ENCODE data around the gene CD52.
"Not testable (repeated sequence)": the region's sequence is repeated elsewhere in the genome, so short reads cannot be mapped to it uniquely, and the experiment has no call there.

Gene CD52

GRCh38 chr1:26324550-26324949, 6.8 kb downstream of the CD52 start:
- H3K36me3 ChIP-seq (ENCODE audit: insufficient read depth, low read length), result peaks cover 6% of the 10 kb centered on the region; the same call in 1 of the 2 replicates
- no peaks in the 10 kb centered on the region for H3K9me3 ChIP-seq (ENCODE audit: control insufficient read depth, insufficient read depth, low read length)
- H3K4me1 ChIP-seq (ENCODE audit: insufficient read depth, low read length), result peaks cover 5% of the 10 kb centered on the region; the same call in 1 of the 2 replicates
- H3K9ac ChIP-seq (ENCODE audit: low read depth, low read length), result no peak overlapping the region

GRCh38 chr1:26327956-26328362, 10.2 kb downstream of the CD52 start:
- Histone ChIP-seq H3K36me3 (ENCODE audit: insufficient read depth, low read length) (peaks cover 4% of the 10 kb centered on the region; the same call in 1 of the 2 replicates), H3K9ac (ENCODE audit: low read depth, low read length) (no peak overlapping the region), H3K4me1 (ENCODE audit: insufficient read depth, low read length) (peaks cover 5% of the 10 kb centered on the region; the same call in 1 of the 2 replicates), H3K9me3 (ENCODE audit: control insufficient read depth, insufficient read depth, low read length) (no peaks in the 10 kb centered on the region)

GRCh38 chr1:26328597-26328996, 10.8 kb downstream of the CD52 start:
- Histone ChIP-seq H3K36me3 (ENCODE audit: insufficient read depth, low read length) (peaks cover 4% of the 10 kb centered on the region; the same call in 1 of the 2 replicates), H3K9ac (ENCODE audit: low read depth, low read length) (no peak overlapping the region), H3K9me3 (ENCODE audit: control insufficient read depth, insufficient read depth, low read length) (no peaks in the 10 kb centered on the region), H3K4me1 (ENCODE audit: insufficient read depth, low read length) (peaks cover 5% of the 10 kb centered on the region; the same call in 1 of the 2 replicates)

GRCh38 chr1:26329380-26329779, 11.6 kb downstream of the CD52 start:
- H3K4me1 ChIP-seq (ENCODE audit: insufficient read depth, low read length); H3K9ac ChIP-seq (ENCODE audit: low read depth, low read length); H3K36me3 ChIP-seq (ENCODE audit: insufficient read depth, low read length); H3K9me3 ChIP-seq (ENCODE audit: control insufficient read depth, insufficient read depth, low read length): not testable (repeated sequence)

GRCh38 chr1:26330276-26330675, 12.5 kb downstream of the CD52 start:
- no peaks in the 10 kb centered on the region for H3K36me3 ChIP-seq (ENCODE audit: insufficient read depth, low read length)
- H3K9ac ChIP-seq (ENCODE audit: low read depth, low read length), result no peak overlapping the region
- H3K9me3 ChIP-seq (ENCODE audit: control insufficient read depth, insufficient read depth, low read length), result no peaks in the 10 kb centered on the region
- peaks cover 5% of the 10 kb centered on the region; the same call in 1 of the 2 replicates for H3K4me1 ChIP-seq (ENCODE audit: insufficient read depth, low read length)

- not testable (repeated sequence) for H3K9me3 ChIP-seq (ENCODE audit: control insufficient read depth, insufficient read depth, low read length); H3K36me3 ChIP-seq (ENCODE audit: insufficient read depth, low read length); H3K4me1 ChIP-seq (ENCODE audit: insufficient read depth, low read length); H3K9ac ChIP-seq (ENCODE audit: low read depth, low read length)
These were observed 15.6 kb downstream of the CD52 start for GRCh38 chr1:26333312-26333711.

- H3K36me3 ChIP-seq (ENCODE audit: insufficient read depth, low read length), result no peaks in the 10 kb centered on the region
- peak overlapping the region; percentile 52 for H3K9ac ChIP-seq (ENCODE audit: low read depth, low read length)
- H3K4me1 ChIP-seq (ENCODE audit: insufficient read depth, low read length), result peaks cover 5% of the 10 kb centered on the region; the same call in 1 of the 2 replicates
- H3K9me3 ChIP-seq (ENCODE audit: control insufficient read depth, insufficient read depth, low read length), result no peaks in the 10 kb centered on the region
These were observed 18.2 kb downstream of the CD52 start for GRCh38 chr1:26335774-26336476.

- Histone ChIP-seq H3K36me3 (ENCODE audit: insufficient read depth, low read length) (no peaks in the 10 kb centered on the region), H3K9me3 (ENCODE audit: control insufficient read depth, insufficient read depth, low read length) (no peaks in the 10 kb centered on the region), H3K4me1 (ENCODE audit: insufficient read depth, low read length) (peaks cover 5% of the 10 kb centered on the region; the same call in 1 of the 2 replicates), H3K9ac (ENCODE audit: low read depth, low read length) (peak overlapping the region; percentile 52)
These were observed 18.9 kb downstream of the CD52 start for GRCh38 chr1:26336477-26337205.

- Histone ChIP-seq H3K4me1 (ENCODE audit: insufficient read depth, low read length) (peaks cover 5% of the 10 kb centered on the region; the same call in 1 of the 2 replicates), H3K9ac (ENCODE audit: low read depth, low read length) (0 out of 2 replicates have a peak overlapping the region, but pooled peaks have one; percentile 52), H3K36me3 (ENCODE audit: insufficient read depth, low read length) (no peaks in the 10 kb centered on the region), H3K9me3 (ENCODE audit: control insufficient read depth, insufficient read depth, low read length) (no peaks in the 10 kb centered on the region)
These were observed 19.4 kb downstream of the CD52 start for GRCh38 chr1:26337206-26337535.

GRCh38 chr1:26337625-26338024, 19.9 kb downstream of the CD52 start:
- H3K9ac ChIP-seq (ENCODE audit: low read depth, low read length), result no peak overlapping the region
- H3K4me1 ChIP-seq (ENCODE audit: insufficient read depth, low read length), result peaks cover 5% of the 10 kb centered on the region; the same call in 1 of the 2 replicates
- no peaks in the 10 kb centered on the region for H3K9me3 ChIP-seq (ENCODE audit: control insufficient read depth, insufficient read depth, low read length)
- H3K36me3 ChIP-seq (ENCODE audit: insufficient read depth, low read length), result no peaks in the 10 kb centered on the region

GRCh38 chr1:26338670-26339069, 20.9 kb downstream of the CD52 start:
- Histone ChIP-seq H3K9ac (ENCODE audit: low read depth, low read length) (no peak overlapping the region), H3K4me1 (ENCODE audit: insufficient read depth, low read length) (peaks cover 5% of the 10 kb centered on the region; the same call in 1 of the 2 replicates), H3K36me3 (ENCODE audit: insufficient read depth, low read length) (no peaks in the 10 kb centered on the region), H3K9me3 (ENCODE audit: control insufficient read depth, insufficient read depth, low read length) (no peaks in the 10 kb centered on the region)

- Histone ChIP-seq H3K4me1 (ENCODE audit: insufficient read depth, low read length) (peaks cover 5% of the 10 kb centered on the region; the same call in 1 of the 2 replicates), H3K36me3 (ENCODE audit: insufficient read depth, low read length) (no peaks in the 10 kb centered on the region), H3K9ac (ENCODE audit: low read depth, low read length) (no peak overlapping the region), H3K9me3 (ENCODE audit: control insufficient read depth, insufficient read depth, low read length) (no peaks in the 10 kb centered on the region)
These were observed 22.3 kb downstream of the CD52 start for GRCh38 chr1:26340047-26340481.

- no peaks in the 10 kb centered on the region for H3K36me3 ChIP-seq (ENCODE audit: insufficient read depth, low read length)
- H3K9ac ChIP-seq (ENCODE audit: low read depth, low read length), result no peak overlapping the region
- H3K4me1 ChIP-seq (ENCODE audit: insufficient read depth, low read length), result peaks cover 1% of the 10 kb centered on the region; the same call in 1 of the 2 replicates
- no peaks in the 10 kb centered on the region for H3K9me3 ChIP-seq (ENCODE audit: control insufficient read depth, insufficient read depth, low read length)
These were observed 26.6 kb downstream of the CD52 start for GRCh38 chr1:26344147-26344920.

GRCh38 chr1:26345718-26346117, 28.0 kb downstream of the CD52 start:
- Histone ChIP-seq H3K9ac (ENCODE audit: low read depth, low read length) (no peak overlapping the region), H3K9me3 (ENCODE audit: control insufficient read depth, insufficient read depth, low read length) (no peaks in the 10 kb centered on the region), H3K36me3 (ENCODE audit: insufficient read depth, low read length) (no peaks in the 10 kb centered on the region), H3K4me1 (ENCODE audit: insufficient read depth, low read length) (peaks cover 15% of the 10 kb centered on the region; the same call in 1 of the 2 replicates)

All from ES-I3 (cell line).